Right lobe of liver (tissue), 6 donors: ENCODE measurements around the gene MAGI1. TPM values are rescaled to one million over a fixed set of nuclear protein-coding genes. Genes with fewer than 3 reads are reported as not detected.

Source experiments
- ATAC-seq, 4 donors: fragments of 200-7000 bp; cut with Tn5 transposase; one replicate each; pipeline ENCODE4 v1.9.1; 2020; ENCODE audit warnings: mild to moderate bottlenecking in 4 of 4, moderate library complexity in 4 of 4
- DNase-seq, 3 donors: peaks; one replicate each; pipeline ENCODE4 v3.0.0-alpha.2; 2020
- H3K27ac ChIP-seq, 3 donors: fragments of 200-600 bp; one replicate each; pipeline ENCODE4 v1.8.0; 2022
- H3K27me3 ChIP-seq, 2 donors: fragments of 200-600 bp; one replicate each; pipeline ENCODE4 v1.8.0; 2022
- H3K36me3 ChIP-seq, 4 donors: fragments of 200-600 bp; sonication (generic) in 1 of 4; one replicate each; pipeline versions ENCODE4 v1.5.1 to v1.8.0; 2017 to 2022; ENCODE audit warnings: control low read depth in 1 of 4
- H3K4me1 ChIP-seq, 4 donors: fragments of 200-600 bp; sonication (generic) in 1 of 4; one replicate each; pipeline versions ENCODE4 v1.5.1 to v1.8.0; 2017 to 2022; ENCODE audit warnings: control low read depth in 1 of 4
- H3K4me3 ChIP-seq, 3 donors: fragments of 200-600 bp; one replicate each; pipeline ENCODE4 v1.8.0; 2022
- H3K9me3 ChIP-seq, 4 donors: fragments of 200-600 bp; sonication (generic) in 1 of 4; one replicate each; pipeline versions ENCODE4 v1.5.1 to v1.8.0; 2017 to 2022; ENCODE audit warnings: control low read depth in 1 of 4
- CTCF ChIP-seq, 4 donors: fragments of 200-600 bp in 3 of 4; fragments of 450-650 bp in 1 of 4; IDR thresholded peaks; one replicate each; pipeline versions ENCODE4 v1.5.1 to v1.8.0; 2016 to 2022; ENCODE audit warnings: antibody characterized with exemption in 4 of 4, mild to moderate bottlenecking in 2 of 4
- POLR2A ChIP-seq: fragments of 450-650 bp; IDR thresholded peaks from one replicate; pipeline ENCODE4 v1.6.1; 2017; ENCODE audit warnings: antibody characterized with exemption, mild to moderate bottlenecking
- WGBS: methylation state at CpG from one replicate; pipeline ENCODE4 v1.1.6; 2018; ENCODE audit warnings: low coverage, low lambda C conversion rate; ENCODE audit not compliant: insufficient coverage; ENCODE audit errors: missing lambda C conversion rate; 5-methylcytosine and 5-hydroxymethylcytosine counted together
- intact Hi-C, 2 donors: fragments of 100-400 bp; cut with DNase I; formaldehyde crosslinking; loops; one replicate each; pipeline versions ENCODE4 v1.11.2 to v1.14.1; 2022
- total RNA-seq, 6 experiments: library from RNA; depleted of rRNA in 2 of 6; stranded (reverse); fragments of >200 nt in 2 of 6; fragmentation: NEBNext Ultra II Directional in 3 of 6; extraction: Animal tissue kit (Norgen Biotek cat#: 25700) in 3 of 6; gene quantifications; one replicate each; pipeline versions ENCODE4 v1.1.0 to v1.2.4, GENCODE V29; 2016 to 2023
- donor health status: DM: no; HTN: yes; CAD: no.
- donor health status: DM: no; HTN: no; CAD: no.
- donor health status: DM: no; HTN: no; CAD: no.
- donor health status: DM: no; HTN: yes; CAD: no.
- donor health status: DM: no; HTN: yes; CAD: no.

Gene MAGI1
- total RNA-seq, 6 experiments from 2014 or later, result 22.6 to 37.7 (median 26.9) TPM

- Histone ChIP-seq H3K4me1 (no peaks in the 10 kb centered on the region), H3K27ac (no peak overlapping the region), H3K36me3 (no peaks in the 10 kb centered on the region), H3K9me3 (no peaks in the 10 kb centered on the region), H3K4me3 (no peak overlapping the region), H3K27me3 (no peaks in the 10 kb centered on the region)
- ATAC-seq (peak; percentile 83 to 89 (median 84)), DNase-seq (peak; percentile 61 to 70 (median 69))
- WGBS, result 52% methylated on average over 12 of the region's 12 CpGs
- intact Hi-C loops, result no loop called here
- no peak for TF ChIP-seq POLR2A
- TF ChIP-seq CTCF (IDR thresholded peaks at IDR 0.05), result peak; percentile 42 to 79 (median 73)
Measured at GRCh38 chr3:65342084-65342683, 696.5 kb downstream of the MAGI1 start.

- Histone ChIP-seq H3K27ac (no peak overlapping the region), H3K36me3 (no peaks in the 10 kb centered on the region), H3K9me3 (no peaks in the 10 kb centered on the region), H3K4me3 (no peak overlapping the region), H3K4me1 (no peaks in the 10 kb centered on the region), H3K27me3 (no peaks in the 10 kb centered on the region)
- intact Hi-C loops, result no loop called here
- ATAC-seq (no peak), DNase-seq (no peak)
- TF ChIP-seq POLR2A (no peak), CTCF (IDR thresholded peaks at IDR 0.05) (no peak)
- WGBS, result 66% methylated on average over 2 of the region's 2 CpGs
Measured at GRCh38 chr3:65339192-65339740, 699.5 kb downstream of the MAGI1 start.

GRCh38 chr3:65338571-65338970, 700.1 kb downstream of the MAGI1 start:
- Histone ChIP-seq H3K36me3 (no peaks in the 10 kb centered on the region), H3K4me1 (no peaks in the 10 kb centered on the region), H3K27me3 (no peaks in the 10 kb centered on the region), H3K27ac (no peak overlapping the region), H3K9me3 (no peaks in the 10 kb centered on the region), H3K4me3 (no peak overlapping the region)
- ATAC-seq (no peak), DNase-seq (no peak)
- no peak for TF ChIP-seq CTCF (IDR thresholded peaks at IDR 0.05)
- no peak for TF ChIP-seq POLR2A
- intact Hi-C loops, result no loop called here

- ATAC-seq (no peak), DNase-seq (no peak)
- no peak overlapping the region for H3K27ac ChIP-seq
- no peaks in the 10 kb centered on the region for H3K4me1 ChIP-seq
- H3K36me3 ChIP-seq, result no peaks in the 10 kb centered on the region
- no peaks in the 10 kb centered on the region for H3K9me3 ChIP-seq
- no peak overlapping the region for H3K4me3 ChIP-seq
- intact Hi-C loops, result no loop called here
- TF ChIP-seq CTCF (IDR thresholded peaks at IDR 0.05) (no peak), POLR2A (no peak)
- no peaks in the 10 kb centered on the region for H3K27me3 ChIP-seq
- WGBS, result 81% methylated on average over 3 of the region's 3 CpGs
Measured at GRCh38 chr3:65335587-65335986, 703.1 kb downstream of the MAGI1 start.
